ENCODE data around the gene PLSCR4. TPM values are rescaled to one million over a fixed set of nuclear protein-coding genes. Genes with fewer than 3 reads are reported as not detected.

PLSCR4 gene
- total RNA-seq, 4 donors from 2014 or later, result 16.4 to 37.3 (median 23.7) TPM

DNA sequence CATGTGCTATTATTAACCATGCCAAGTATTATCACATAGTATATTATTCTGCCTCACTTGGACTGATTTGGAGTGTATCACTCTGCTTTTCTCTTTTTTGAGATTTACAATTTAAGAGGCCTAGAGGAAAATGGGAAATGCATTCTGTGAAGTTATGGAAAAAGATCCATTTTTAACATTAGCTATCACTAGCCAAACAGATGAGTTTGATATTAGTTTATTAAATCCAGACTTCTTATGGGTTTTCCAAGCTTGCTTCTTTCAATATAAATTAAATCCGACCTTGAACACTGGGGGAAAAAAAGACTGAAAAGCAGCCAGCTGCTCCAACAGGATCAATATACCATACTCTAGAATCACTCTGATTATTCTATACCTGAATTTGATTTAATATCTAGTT lies 59.9 kb downstream of the PLSCR4 start:
- no peak overlapping the region for H3K4me3 ChIP-seq
- no peak overlapping the region for H3K27ac ChIP-seq
- no peaks in the 10 kb centered on the region for H3K27me3 ChIP-seq
- H3K9me3 ChIP-seq, result no peaks in the 10 kb centered on the region
- TF ChIP-seq, protein P1, sequence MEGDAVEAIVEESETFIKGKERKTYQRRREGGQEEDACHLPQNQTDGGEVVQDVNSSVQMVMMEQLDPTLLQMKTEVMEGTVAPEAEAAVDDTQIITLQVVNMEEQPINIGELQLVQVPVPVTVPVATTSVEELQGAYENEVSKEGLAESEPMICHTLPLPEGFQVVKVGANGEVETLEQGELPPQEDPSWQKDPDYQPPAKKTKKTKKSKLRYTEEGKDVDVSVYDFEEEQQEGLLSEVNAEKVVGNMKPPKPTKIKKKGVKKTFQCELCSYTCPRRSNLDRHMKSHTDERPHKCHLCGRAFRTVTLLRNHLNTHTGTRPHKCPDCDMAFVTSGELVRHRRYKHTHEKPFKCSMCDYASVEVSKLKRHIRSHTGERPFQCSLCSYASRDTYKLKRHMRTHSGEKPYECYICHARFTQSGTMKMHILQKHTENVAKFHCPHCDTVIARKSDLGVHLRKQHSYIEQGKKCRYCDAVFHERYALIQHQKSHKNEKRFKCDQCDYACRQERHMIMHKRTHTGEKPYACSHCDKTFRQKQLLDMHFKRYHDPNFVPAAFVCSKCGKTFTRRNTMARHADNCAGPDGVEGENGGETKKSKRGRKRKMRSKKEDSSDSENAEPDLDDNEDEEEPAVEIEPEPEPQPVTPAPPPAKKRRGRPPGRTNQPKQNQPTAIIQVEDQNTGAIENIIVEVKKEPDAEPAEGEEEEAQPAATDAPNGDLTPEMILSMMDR (IDR thresholded peaks at IDR 0.05), result no peak
- TF ChIP-seq POLR2A (IDR thresholded peaks at IDR 0.05) (no peak), EP300 (IDR thresholded peaks at IDR 0.05) (no peak), POLR2AphosphoS5 (IDR thresholded peaks at IDR 0.05) (no peak)
- DNase-seq (ENCODE audit: low spot score in 2 of 2), result no peak
- no peaks in the 10 kb centered on the region for H3K4me1 ChIP-seq
- peaks cover 5% of the 10 kb centered on the region for H3K36me3 ChIP-seq
- 69% methylated on average over 1 of the region's 1 CpG for WGBS

DNA sequence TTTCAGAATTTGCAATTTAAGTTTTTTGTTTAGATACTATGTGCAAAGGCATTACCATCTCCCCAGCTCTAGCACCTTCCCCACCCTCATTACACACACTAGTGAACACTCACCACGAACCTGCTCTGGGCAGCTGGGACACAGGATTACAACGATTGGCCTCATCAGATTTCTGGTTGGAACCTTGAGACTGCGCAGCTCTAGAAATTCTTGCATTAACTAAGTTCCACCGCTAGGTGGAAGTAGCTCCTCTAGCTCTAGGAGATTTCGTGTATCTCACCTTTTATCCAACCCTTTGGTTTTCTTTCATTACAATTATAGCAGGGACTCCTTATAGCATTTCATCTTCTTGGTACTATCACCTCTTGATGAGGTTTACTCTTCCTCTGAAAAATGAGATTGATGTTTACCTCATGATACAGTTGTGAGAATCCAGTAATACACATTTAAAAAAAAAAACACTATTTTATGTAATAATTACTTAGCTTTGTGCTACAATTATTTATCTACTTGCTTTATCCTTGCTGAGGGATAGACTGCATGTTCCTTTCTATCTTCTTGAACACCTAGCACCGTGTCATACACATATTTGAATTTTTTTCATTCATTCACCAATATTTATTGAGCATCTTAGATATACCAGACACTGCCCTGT lies 61.3 kb downstream of the PLSCR4 start:
- Histone ChIP-seq H3K4me1 (no peaks in the 10 kb centered on the region), H3K27ac (no peak overlapping the region), H3K36me3 (peaks cover 5% of the 10 kb centered on the region), H3K4me3 (no peak overlapping the region), H3K27me3 (no peaks in the 10 kb centered on the region), H3K9me3 (no peaks in the 10 kb centered on the region)
- no peak for DNase-seq (ENCODE audit: low spot score in 2 of 2)
- TF ChIP-seq POLR2AphosphoS5 (IDR thresholded peaks at IDR 0.05) (no peak), EP300 (IDR thresholded peaks at IDR 0.05) (no peak), POLR2A (IDR thresholded peaks at IDR 0.05) (no peak)
- TF ChIP-seq, protein P1 (IDR thresholded peaks at IDR 0.05), result peak; percentile 51 to 65
- 12% methylated on average over 6 of the region's 6 CpGs for WGBS

DNA sequence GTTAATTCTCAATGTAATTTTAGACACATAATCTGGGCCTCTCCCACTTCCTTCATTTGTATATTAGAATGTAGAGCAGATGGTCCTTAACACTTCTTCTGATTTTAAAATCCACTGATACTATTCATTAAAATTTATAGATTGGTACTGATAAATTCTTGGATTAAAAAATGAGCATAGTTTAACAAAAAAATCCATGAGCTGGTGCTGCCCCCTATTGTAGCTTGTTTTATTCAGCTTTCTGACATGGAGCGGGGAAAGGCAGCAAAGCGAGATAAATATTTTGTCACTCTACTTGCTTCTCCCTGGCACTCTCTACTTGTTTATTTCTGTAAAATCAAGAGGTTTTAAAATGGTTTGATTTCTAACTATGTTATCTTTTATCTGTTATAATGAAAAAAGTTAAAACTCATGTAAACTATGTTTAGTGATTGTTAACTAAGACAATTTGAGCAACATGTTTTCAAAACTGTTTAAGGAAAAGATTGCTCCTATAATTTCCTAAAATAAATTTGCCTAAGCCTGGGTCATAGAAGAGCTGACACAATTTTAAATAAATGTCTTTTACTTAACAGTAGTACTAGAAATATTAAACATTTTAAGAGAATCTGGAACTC lies 63.5 kb downstream of the PLSCR4 start:
- Histone ChIP-seq H3K9me3 (no peaks in the 10 kb centered on the region), H3K4me3 (no peak overlapping the region), H3K27me3 (no peaks in the 10 kb centered on the region), H3K27ac (no peak overlapping the region), H3K36me3 (peaks cover 5% of the 10 kb centered on the region), H3K4me1 (no peaks in the 10 kb centered on the region)
- WGBS, result 66% methylated on average over 2 of the region's 2 CpGs
- TF ChIP-seq EP300 (IDR thresholded peaks at IDR 0.05) (no peak), POLR2A (IDR thresholded peaks at IDR 0.05) (no peak), POLR2AphosphoS5 (IDR thresholded peaks at IDR 0.05) (no peak)
- TF ChIP-seq, protein P1 (IDR thresholded peaks at IDR 0.05), result no peak
- DNase-seq (ENCODE audit: low spot score in 2 of 2), result no peak

DNA sequence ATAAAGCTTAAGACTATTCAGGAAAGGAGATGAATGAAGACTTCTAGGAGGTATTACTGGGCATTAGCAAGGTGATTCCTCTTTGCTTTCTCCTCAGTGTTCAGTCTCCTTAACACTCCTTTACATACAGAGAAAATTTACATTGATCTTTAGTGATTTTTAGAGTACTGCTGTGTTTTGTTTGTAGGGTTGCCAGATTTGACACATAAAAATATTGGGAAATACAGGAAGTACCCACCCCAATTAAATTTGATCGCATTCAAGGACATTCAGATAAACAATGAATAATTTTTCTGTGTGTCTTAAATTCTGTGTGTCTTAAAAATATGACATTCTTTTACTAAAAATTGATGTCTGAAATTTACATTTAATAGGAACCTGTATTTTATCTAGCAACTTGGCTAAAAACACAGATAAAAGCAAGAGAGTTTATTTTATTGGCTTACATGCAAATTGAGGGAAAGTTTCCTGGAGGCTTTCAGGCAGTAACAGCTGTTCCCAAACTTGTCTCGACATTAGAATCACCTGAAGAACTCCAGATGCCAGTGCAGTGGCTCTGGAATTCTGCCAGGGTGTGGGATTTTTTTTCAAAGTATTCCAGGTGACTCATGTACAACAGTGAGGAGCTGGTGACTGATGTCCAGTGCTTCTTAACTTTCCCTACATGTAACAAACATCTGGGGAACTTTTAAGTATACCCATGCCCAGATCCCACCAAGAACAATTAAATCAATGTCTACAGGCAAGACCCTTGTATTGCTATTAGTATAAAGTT lies 66.5 kb downstream of the PLSCR4 start:
- H3K9me3 ChIP-seq, result no peaks in the 10 kb centered on the region
- no peaks in the 10 kb centered on the region for H3K27me3 ChIP-seq
- no peak overlapping the region for H3K27ac ChIP-seq
- no peak overlapping the region for H3K4me3 ChIP-seq
- no peak for TF ChIP-seq POLR2AphosphoS5 (IDR thresholded peaks at IDR 0.05)
- no peak for DNase-seq (ENCODE audit: low spot score in 2 of 2)
- H3K4me1 ChIP-seq, result no peaks in the 10 kb centered on the region
- no peaks in the 10 kb centered on the region for H3K36me3 ChIP-seq
- WGBS, result 49% methylated on average over 2 of the region's 2 CpGs

DNA sequence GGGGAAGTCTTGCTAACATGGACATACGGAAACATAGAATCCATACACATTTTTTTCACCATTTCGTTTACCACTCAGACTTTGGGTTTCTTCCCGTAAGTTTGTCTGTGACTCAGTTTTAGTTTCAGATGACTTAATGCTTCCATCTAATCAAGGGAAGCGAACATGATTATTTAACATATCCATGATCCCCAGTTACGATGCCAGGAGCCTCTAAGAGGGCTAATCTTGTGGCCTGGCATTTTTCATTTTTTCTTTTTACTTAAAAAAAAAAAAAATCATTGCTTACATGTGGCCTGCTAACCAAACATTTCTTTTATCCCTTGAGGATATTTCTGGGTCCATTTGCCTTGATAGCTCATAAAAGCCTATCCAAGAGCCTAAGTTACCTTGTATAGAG lies 69.7 kb downstream of the PLSCR4 start:
- no peak overlapping the region for H3K27ac ChIP-seq
- 91% methylated on average over 5 of the region's 5 CpGs for WGBS
- peaks cover 3% of the 10 kb centered on the region for H3K4me1 ChIP-seq
- H3K9me3 ChIP-seq, result no peaks in the 10 kb centered on the region
- no peaks in the 10 kb centered on the region for H3K27me3 ChIP-seq
- DNase-seq (ENCODE audit: low spot score in 2 of 2), result no peak
- H3K36me3 ChIP-seq, result no peaks in the 10 kb centered on the region
- H3K4me3 ChIP-seq, result no peak overlapping the region
- TF ChIP-seq EP300 (IDR thresholded peaks at IDR 0.05), result no peak
- TF ChIP-seq, protein P1 (IDR thresholded peaks at IDR 0.05), result no peak
- TF ChIP-seq POLR2A (IDR thresholded peaks at IDR 0.05), result no peak
- TF ChIP-seq POLR2AphosphoS5 (IDR thresholded peaks at IDR 0.05), result no peak

Data from suprapubic skin (tissue), 4 donors.